HEK293 (cell line): ENCODE data around the gene RAD51C.

Source experiments
- GLIS1 ChIP-seq: fragments of 450-650 bp; formaldehyde crosslinking; IDR thresholded peaks from 2 replicates; pipeline ENCODE4 v1.5.1; 2016; ENCODE audit warnings: missing biosample characterization, missing genetic modification characterization
- IKZF3 ChIP-seq: fragments of 450-650 bp; IDR thresholded peaks from 2 replicates; pipeline ENCODE4 v1.5.0; 2018; ENCODE audit warnings: missing biosample characterization, mild to moderate bottlenecking, missing genetic modification characterization, moderate library complexity
- KLF10 ChIP-seq: fragments of 450-650 bp; IDR thresholded peaks from 2 replicates; pipeline ENCODE4 v1.5.1; 2018; ENCODE audit warnings: missing biosample characterization, mild to moderate bottlenecking, missing genetic modification characterization
- SP2 ChIP-seq: fragments of 450-650 bp; formaldehyde crosslinking; IDR thresholded peaks from 2 replicates; pipeline ENCODE4 v1.5.1; 2016; ENCODE audit warnings: missing biosample characterization, missing genetic modification characterization
- ZBTB48 ChIP-seq: fragments of 450-650 bp; formaldehyde crosslinking; IDR thresholded peaks from 2 replicates; pipeline ENCODE4 v1.5.1; 2016; ENCODE audit warnings: missing biosample characterization, missing genetic modification characterization
- ZNF133 ChIP-seq: fragments of 450-650 bp; formaldehyde crosslinking; IDR thresholded peaks from 2 replicates; pipeline ENCODE4 v1.5.1; 2016; ENCODE audit warnings: missing biosample characterization, missing genetic modification characterization
- ZNF138 ChIP-seq: fragments of 450-650 bp; formaldehyde crosslinking; IDR thresholded peaks from 2 replicates; pipeline ENCODE4 v1.5.1; 2016; ENCODE audit warnings: missing biosample characterization, missing genetic modification characterization, borderline replicate concordance
- ZNF146 ChIP-seq: fragments of 450-650 bp; formaldehyde crosslinking; IDR thresholded peaks from 2 replicates; pipeline ENCODE4 v1.5.1; 2016; ENCODE audit warnings: missing biosample characterization, missing genetic modification characterization
- ZNF221 ChIP-seq: fragments of 450-650 bp; formaldehyde crosslinking; IDR thresholded peaks from 2 replicates; pipeline ENCODE4 v1.5.1; 2017; ENCODE audit warnings: missing biosample characterization, missing genetic modification characterization, borderline replicate concordance
- ZNF23 ChIP-seq: fragments of 450-650 bp; formaldehyde crosslinking; IDR thresholded peaks from 2 replicates; pipeline ENCODE4 v1.5.1; 2016; ENCODE audit warnings: missing biosample characterization, missing genetic modification characterization, borderline replicate concordance
- ZNF341 ChIP-seq: fragments of 450-650 bp; formaldehyde crosslinking; IDR thresholded peaks from 2 replicates; pipeline ENCODE4; 2016; ENCODE audit warnings: low read depth, missing biosample characterization, missing genetic modification characterization
- ZNF366 ChIP-seq: fragments of 450-650 bp; formaldehyde crosslinking; conservative IDR thresholded peaks from 2 replicates; pipeline ENCODE4 v1.5.1; 2016; ENCODE audit warnings: missing biosample characterization, missing genetic modification characterization
- ZNF404 ChIP-seq: fragments of 450-650 bp; formaldehyde crosslinking; IDR thresholded peaks from 2 replicates; pipeline ENCODE4 v1.5.1; 2017; ENCODE audit warnings: missing biosample characterization, missing genetic modification characterization
- ZNF514 ChIP-seq: fragments of 450-650 bp; formaldehyde crosslinking; IDR thresholded peaks from 2 replicates; pipeline ENCODE4 v1.5.1; 2016; ENCODE audit warnings: missing biosample characterization, missing genetic modification characterization
- ZNF521 ChIP-seq: fragments of 450-650 bp; formaldehyde crosslinking; IDR thresholded peaks from 2 replicates; pipeline ENCODE4 v1.5.1; 2017; ENCODE audit warnings: missing biosample characterization, mild to moderate bottlenecking, missing genetic modification characterization
- ZNF530 ChIP-seq: fragments of 450-650 bp; formaldehyde crosslinking; IDR thresholded peaks from 2 replicates; pipeline ENCODE4 v1.5.1; 2016; ENCODE audit warnings: low read depth, missing biosample characterization, missing genetic modification characterization
- ZNF561 ChIP-seq: fragments of 450-650 bp; IDR thresholded peaks from 2 replicates; pipeline ENCODE4 v1.5.1; 2018; ENCODE audit warnings: missing biosample characterization, missing genetic modification characterization, borderline replicate concordance
- ZNF658 ChIP-seq: fragments of 450-650 bp; formaldehyde crosslinking; IDR thresholded peaks from 2 replicates; pipeline ENCODE4; 2016; ENCODE audit warnings: missing biosample characterization, missing genetic modification characterization
- ZNF677 ChIP-seq: fragments of 450-650 bp; IDR thresholded peaks from 2 replicates; pipeline ENCODE4 v1.5.0; 2018; ENCODE audit warnings: missing biosample characterization, mild to moderate bottlenecking, missing genetic modification characterization, moderate library complexity
- TF ChIP-seq, protein P1 (sequence below): fragments of 450-650 bp; formaldehyde crosslinking; IDR thresholded peaks from 2 replicates; pipeline ENCODE4 v1.5.1; 2016; ENCODE audit warnings: missing biosample characterization, missing genetic modification characterization, borderline replicate concordance
- TF ChIP-seq, protein P2 (sequence below): fragments of 450-650 bp; formaldehyde crosslinking; IDR thresholded peaks from 2 replicates; pipeline ENCODE4 v1.5.1; 2016; ENCODE audit warnings: missing biosample characterization, missing genetic modification characterization, borderline replicate concordance
- TF ChIP-seq, protein P3 (sequence below): fragments of 450-650 bp; formaldehyde crosslinking; optimal IDR thresholded peaks from 2 replicates; pipeline ENCODE3; 2016; ENCODE audit warnings: missing biosample characterization, mild to moderate bottlenecking, missing genetic modification characterization
- TF ChIP-seq, protein P4 (sequence below): fragments of 450-650 bp; formaldehyde crosslinking; IDR thresholded peaks from 2 replicates; pipeline ENCODE4 v1.5.0; 2017; ENCODE audit warnings: missing biosample characterization, missing genetic modification characterization, borderline replicate concordance
- TF ChIP-seq, protein P5 (sequence below): fragments of 450-650 bp; formaldehyde crosslinking; IDR thresholded peaks from 2 replicates; pipeline ENCODE4 v1.5.1; 2016; ENCODE audit warnings: missing biosample characterization, missing genetic modification characterization, low read depth
- TF ChIP-seq, protein P6 (sequence below): fragments of 450-650 bp; formaldehyde crosslinking; IDR thresholded peaks from 2 replicates; pipeline ENCODE4 v1.5.1; 2016; ENCODE audit warnings: missing biosample characterization, missing genetic modification characterization

RAD51C gene

DNA sequence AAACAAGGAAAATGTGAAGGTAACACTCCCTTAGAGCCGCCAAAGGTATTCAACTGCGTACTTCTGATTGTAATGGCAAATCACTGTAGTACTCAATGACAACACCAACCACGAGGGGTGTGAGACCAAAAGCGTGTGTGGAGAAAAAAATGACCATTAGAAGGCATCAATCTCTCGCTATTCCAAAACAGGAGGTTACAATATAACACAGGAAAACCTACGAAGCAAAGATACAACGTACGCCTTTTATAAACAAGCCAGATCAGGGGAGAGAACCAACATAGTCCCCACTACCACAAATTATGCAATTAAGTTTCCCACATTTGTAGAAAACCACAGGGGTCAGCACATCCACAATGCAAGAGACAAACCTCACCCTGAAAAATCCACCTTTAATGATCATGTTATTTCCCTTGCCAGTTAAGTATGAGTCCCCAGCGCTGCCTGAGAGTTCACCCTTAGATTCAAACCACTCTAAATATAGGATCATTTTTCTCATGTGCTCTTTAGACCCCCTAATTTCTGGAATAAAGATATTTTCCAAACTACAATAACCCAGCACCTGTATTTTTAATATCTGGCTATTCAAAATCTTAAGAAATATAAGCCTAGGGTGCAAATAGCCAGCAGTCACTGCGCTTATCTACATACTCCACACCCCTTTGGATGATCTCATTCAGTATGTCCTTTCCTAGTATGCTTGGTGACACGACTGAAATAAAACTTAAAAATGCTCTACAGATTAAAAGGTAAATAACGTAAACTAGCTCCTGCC, 13.0 kb upstream of the RAD51C start (continued):
- no peak for TF ChIP-seq ZNF221
- 0 out of 2 replicates have a peak, but pooled peaks have one; percentile 30 for TF ChIP-seq ZBTB48 (tag by site-specific recombination)
- TF ChIP-seq, protein P1, sequence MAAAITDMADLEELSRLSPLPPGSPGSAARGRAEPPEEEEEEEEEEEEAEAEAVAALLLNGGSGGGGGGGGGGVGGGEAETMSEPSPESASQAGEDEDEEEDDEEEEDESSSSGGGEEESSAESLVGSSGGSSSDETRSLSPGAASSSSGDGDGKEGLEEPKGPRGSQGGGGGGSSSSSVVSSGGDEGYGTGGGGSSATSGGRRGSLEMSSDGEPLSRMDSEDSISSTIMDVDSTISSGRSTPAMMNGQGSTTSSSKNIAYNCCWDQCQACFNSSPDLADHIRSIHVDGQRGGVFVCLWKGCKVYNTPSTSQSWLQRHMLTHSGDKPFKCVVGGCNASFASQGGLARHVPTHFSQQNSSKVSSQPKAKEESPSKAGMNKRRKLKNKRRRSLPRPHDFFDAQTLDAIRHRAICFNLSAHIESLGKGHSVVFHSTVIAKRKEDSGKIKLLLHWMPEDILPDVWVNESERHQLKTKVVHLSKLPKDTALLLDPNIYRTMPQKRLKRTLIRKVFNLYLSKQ (tag by site-specific recombination), result peak; percentile 79; the same call in 1 of the 2 replicates
- TF ChIP-seq, protein P2, sequence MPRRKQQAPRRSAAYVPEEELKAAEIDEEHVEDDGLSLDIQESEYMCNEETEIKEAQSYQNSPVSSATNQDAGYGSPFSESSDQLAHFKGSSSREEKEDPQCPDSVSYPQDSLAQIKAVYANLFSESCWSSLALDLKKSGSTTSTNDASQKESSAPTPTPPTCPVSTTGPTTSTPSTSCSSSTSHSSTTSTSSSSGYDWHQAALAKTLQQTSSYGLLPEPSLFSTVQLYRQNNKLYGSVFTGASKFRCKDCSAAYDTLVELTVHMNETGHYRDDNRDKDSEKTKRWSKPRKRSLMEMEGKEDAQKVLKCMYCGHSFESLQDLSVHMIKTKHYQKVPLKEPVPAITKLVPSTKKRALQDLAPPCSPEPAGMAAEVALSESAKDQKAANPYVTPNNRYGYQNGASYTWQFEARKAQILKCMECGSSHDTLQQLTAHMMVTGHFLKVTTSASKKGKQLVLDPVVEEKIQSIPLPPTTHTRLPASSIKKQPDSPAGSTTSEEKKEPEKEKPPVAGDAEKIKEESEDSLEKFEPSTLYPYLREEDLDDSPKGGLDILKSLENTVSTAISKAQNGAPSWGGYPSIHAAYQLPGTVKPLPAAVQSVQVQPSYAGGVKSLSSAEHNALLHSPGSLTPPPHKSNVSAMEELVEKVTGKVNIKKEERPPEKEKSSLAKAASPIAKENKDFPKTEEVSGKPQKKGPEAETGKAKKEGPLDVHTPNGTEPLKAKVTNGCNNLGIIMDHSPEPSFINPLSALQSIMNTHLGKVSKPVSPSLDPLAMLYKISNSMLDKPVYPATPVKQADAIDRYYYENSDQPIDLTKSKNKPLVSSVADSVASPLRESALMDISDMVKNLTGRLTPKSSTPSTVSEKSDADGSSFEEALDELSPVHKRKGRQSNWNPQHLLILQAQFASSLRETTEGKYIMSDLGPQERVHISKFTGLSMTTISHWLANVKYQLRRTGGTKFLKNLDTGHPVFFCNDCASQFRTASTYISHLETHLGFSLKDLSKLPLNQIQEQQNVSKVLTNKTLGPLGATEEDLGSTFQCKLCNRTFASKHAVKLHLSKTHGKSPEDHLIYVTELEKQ (tag by site-specific recombination), result peak; percentile 83; the same call in 1 of the 2 replicates
- TF ChIP-seq, protein P3, sequence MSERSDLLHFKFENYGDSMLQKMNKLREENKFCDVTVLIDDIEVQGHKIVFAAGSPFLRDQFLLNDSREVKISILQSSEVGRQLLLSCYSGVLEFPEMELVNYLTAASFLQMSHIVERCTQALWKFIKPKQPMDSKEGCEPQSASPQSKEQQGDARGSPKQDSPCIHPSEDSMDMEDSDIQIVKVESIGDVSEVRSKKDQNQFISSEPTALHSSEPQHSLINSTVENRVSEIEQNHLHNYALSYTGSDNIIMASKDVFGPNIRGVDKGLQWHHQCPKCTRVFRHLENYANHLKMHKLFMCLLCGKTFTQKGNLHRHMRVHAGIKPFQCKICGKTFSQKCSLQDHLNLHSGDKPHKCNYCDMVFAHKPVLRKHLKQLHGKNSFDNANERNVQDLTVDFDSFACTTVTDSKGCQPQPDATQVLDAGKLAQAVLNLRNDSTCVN (tag by site-specific recombination), result no peak
- no peak for TF ChIP-seq ZNF514 (tag by site-specific recombination)
- TF ChIP-seq KLF10 (tag by site-specific recombination), result peak; percentile 96
- TF ChIP-seq GLIS1, result 0 out of 2 replicates have a peak, but pooled peaks have one; percentile 21
- TF ChIP-seq ZNF658, result no peak
- TF ChIP-seq, protein P4, sequence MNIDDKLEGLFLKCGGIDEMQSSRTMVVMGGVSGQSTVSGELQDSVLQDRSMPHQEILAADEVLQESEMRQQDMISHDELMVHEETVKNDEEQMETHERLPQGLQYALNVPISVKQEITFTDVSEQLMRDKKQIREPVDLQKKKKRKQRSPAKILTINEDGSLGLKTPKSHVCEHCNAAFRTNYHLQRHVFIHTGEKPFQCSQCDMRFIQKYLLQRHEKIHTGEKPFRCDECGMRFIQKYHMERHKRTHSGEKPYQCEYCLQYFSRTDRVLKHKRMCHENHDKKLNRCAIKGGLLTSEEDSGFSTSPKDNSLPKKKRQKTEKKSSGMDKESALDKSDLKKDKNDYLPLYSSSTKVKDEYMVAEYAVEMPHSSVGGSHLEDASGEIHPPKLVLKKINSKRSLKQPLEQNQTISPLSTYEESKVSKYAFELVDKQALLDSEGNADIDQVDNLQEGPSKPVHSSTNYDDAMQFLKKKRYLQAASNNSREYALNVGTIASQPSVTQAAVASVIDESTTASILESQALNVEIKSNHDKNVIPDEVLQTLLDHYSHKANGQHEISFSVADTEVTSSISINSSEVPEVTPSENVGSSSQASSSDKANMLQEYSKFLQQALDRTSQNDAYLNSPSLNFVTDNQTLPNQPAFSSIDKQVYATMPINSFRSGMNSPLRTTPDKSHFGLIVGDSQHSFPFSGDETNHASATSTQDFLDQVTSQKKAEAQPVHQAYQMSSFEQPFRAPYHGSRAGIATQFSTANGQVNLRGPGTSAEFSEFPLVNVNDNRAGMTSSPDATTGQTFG, result no peak
- 0 out of 2 replicates have a peak, but pooled peaks have one; percentile 7 for TF ChIP-seq ZNF133
- TF ChIP-seq ZNF23 (tag by site-specific recombination), result no peak
- TF ChIP-seq, protein P5, sequence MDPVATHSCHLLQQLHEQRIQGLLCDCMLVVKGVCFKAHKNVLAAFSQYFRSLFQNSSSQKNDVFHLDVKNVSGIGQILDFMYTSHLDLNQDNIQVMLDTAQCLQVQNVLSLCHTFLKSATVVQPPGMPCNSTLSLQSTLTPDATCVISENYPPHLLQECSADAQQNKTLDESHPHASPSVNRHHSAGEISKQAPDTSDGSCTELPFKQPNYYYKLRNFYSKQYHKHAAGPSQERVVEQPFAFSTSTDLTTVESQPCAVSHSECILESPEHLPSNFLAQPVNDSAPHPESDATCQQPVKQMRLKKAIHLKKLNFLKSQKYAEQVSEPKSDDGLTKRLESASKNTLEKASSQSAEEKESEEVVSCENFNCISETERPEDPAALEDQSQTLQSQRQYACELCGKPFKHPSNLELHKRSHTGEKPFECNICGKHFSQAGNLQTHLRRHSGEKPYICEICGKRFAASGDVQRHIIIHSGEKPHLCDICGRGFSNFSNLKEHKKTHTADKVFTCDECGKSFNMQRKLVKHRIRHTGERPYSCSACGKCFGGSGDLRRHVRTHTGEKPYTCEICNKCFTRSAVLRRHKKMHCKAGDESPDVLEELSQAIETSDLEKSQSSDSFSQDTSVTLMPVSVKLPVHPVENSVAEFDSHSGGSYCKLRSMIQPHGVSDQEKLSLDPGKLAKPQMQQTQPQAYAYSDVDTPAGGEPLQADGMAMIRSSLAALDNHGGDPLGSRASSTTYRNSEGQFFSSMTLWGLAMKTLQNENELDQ, result no peak
- TF ChIP-seq, protein P6, sequence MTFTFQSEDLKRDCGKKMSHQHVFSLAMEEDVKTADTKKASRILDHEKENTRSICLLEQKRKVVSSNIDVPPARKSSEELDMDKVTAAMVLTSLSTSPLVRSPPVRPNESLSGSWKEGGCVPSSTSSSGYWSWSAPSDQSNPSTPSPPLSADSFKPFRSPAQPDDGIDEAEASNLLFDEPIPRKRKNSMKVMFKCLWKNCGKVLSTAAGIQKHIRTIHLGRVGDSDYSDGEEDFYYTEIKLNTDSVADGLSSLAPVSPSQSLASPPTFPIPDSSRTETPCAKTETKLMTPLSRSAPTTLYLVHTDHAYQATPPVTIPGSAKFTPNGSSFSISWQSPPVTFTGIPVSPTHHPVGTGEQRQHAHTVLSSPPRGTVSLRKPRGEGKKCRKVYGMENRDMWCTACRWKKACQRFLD (tag by site-specific recombination), result no peak
- TF ChIP-seq ZNF677, result no peak
- no peak for TF ChIP-seq ZNF404 (tag by site-specific recombination)
- TF ChIP-seq SP2, result peak; percentile 36
- peak; percentile 98 for TF ChIP-seq IKZF3
- TF ChIP-seq ZNF530 (tag by site-specific recombination), result no peak
- peak; percentile 98 for TF ChIP-seq ZNF366 (tag by site-specific recombination)
- TF ChIP-seq ZNF521 (tag by site-specific recombination), result no peak
- TF ChIP-seq ZNF341 (tag by site-specific recombination), result peak; percentile 81
- TF ChIP-seq ZNF561 (tag by site-specific recombination), result peak; percentile 67; the same call in 1 of the 2 replicates
- TF ChIP-seq ZNF146 (tag by site-specific recombination), result peak; percentile 56; the same call in 1 of the 2 replicates
- no peak for TF ChIP-seq ZNF138
